Glutamatergic neuron (in vitro differentiated cells): ENCODE results near the gene RNF213. TPM values are rescaled to one million over a fixed set of nuclear protein-coding genes. Genes with fewer than 3 reads are reported as not detected.

ENCODE experiments used
- DNase-seq: peaks from one replicate; pipeline ENCODE4 v3.0.0; 2022
- H3K27ac Mint-ChIP-seq: one replicate; pipeline ENCODE4 v1.8.0; 2020; ENCODE audit warnings: mild to moderate bottlenecking, mixed read lengths, inconsistent platforms; ENCODE audit not compliant: unreplicated experiment
- H3K27me3 Mint-ChIP-seq: one replicate; pipeline ENCODE4 v1.8.0; 2020; ENCODE audit warnings: mild to moderate bottlenecking, moderate library complexity, mixed read lengths, inconsistent platforms; ENCODE audit not compliant: unreplicated experiment
- H3K36me3 Mint-ChIP-seq: one replicate; pipeline ENCODE4 v1.8.0; 2020; ENCODE audit warnings: mild to moderate bottlenecking, mixed read lengths, inconsistent platforms; ENCODE audit not compliant: unreplicated experiment
- H3K4me1 Mint-ChIP-seq: one replicate; pipeline ENCODE4 v1.8.0; 2020; ENCODE audit warnings: mild to moderate bottlenecking, low read depth, mixed read lengths, inconsistent platforms; ENCODE audit not compliant: unreplicated experiment
- H3K4me3 Mint-ChIP-seq: one replicate; pipeline ENCODE4 v1.8.0; 2020; ENCODE audit warnings: mild to moderate bottlenecking, mixed read lengths, inconsistent platforms; ENCODE audit not compliant: unreplicated experiment
- H3K9me3 Mint-ChIP-seq: one replicate; pipeline ENCODE4 v1.8.0; 2020; ENCODE audit warnings: mild to moderate bottlenecking, moderate library complexity, mixed read lengths, inconsistent platforms; ENCODE audit not compliant: unreplicated experiment
- CTCF ChIP-seq: fragments of 200-600 bp; sonication (generic); IDR thresholded peaks from one replicate; pipeline ENCODE4 v1.5.0; 2021; ENCODE audit not compliant: partially characterized antibody, unreplicated experiment
- total RNA-seq: library from RNA; stranded (reverse); fragmentation: NEBNext Ultra II Directional; extraction: Animal tissue kit (Norgen Biotek cat#: 25700); gene quantifications from one replicate; pipeline ENCODE4 v1.2.1, GENCODE V29; 2021; ENCODE audit not compliant: unreplicated experiment

RNF213 gene
- total RNA-seq, 1 donor from 2014 or later = 34.7 TPM

DNA sequence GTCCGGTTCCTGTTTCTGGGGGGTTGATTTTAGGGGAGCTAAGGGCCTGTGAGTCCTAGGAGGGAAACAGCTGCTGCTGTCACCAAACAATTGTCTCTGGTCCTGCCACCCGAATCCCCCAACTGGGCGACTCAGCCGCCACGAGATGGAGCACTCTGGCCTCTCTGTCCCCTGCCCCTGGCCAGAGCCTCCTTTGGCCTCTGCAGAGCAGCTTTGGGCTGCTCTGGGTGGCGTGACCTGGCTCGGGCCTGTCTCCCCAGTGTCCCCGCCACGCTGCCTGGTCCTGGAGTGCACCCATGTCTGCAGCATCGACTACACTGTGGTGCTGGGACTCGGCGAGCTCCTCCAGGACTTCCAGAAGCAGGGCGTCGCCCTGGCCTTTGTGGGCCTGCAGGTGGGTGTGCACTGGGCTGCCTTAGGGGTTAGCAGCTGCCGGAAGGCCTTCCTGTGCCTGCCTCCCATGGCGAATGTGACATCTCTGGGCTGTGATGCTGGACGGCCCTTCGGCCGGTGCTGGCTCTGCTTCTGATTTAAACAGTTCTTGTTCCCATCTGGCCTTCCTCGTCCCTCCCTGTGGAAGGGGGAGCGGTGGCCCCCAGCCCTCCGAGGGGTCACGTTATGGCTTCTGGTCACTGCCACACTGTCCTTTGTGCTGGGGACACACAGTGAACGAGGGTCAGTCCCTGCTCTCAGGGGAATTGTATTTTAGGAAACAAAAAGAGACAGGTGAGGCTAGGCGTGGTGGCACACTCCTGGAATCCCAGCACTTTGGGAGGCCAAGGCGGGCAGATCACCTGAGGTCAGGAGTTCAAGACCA is 11.6 kb upstream of the RNF213 start:
- DNase-seq = no peak
- Mint-ChIP-seq H3K4me3 (no peak overlapping the region), H3K27me3 (no peaks in the 10 kb centered on the region), H3K27ac (no peak overlapping the region), H3K36me3 (no peaks in the 10 kb centered on the region), H3K9me3 (peaks cover 5% of the 10 kb centered on the region), H3K4me1 (no peaks in the 10 kb centered on the region)
- TF ChIP-seq CTCF = no peak

DNA sequence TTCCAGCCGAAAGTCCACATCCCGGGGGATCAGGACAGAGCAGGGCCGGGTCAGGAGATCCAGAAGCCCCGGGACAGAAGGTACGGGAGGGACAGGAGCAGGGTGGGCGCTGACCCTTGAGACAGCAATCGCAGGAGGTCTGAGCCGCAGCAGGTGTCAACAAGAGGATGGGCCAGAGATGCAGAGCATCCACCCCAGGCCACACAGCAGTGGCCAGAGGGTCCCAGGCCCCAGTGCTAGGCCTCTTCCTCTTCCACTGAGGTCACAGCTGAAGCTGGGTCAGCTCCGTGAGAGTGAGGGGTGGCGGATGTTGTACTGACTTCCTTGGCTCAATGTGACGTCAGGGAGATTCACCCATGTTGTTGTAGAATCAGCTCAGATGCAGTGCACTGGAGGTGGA is 8.7 kb upstream of the RNF213 start:
- Mint-ChIP-seq H3K4me1 (no peaks in the 10 kb centered on the region), H3K4me3 (no peak overlapping the region), H3K36me3 (no peaks in the 10 kb centered on the region), H3K27ac (no peak overlapping the region), H3K27me3 (no peaks in the 10 kb centered on the region), H3K9me3 (peaks cover 5% of the 10 kb centered on the region)
- TF ChIP-seq CTCF = no peak
- DNase-seq = no peak

GRCh38 chr17:80252871-80253270 is 7.8 kb upstream of the RNF213 start:
- Mint-ChIP-seq H3K9me3 (peaks cover 7% of the 10 kb centered on the region), H3K36me3 (no peaks in the 10 kb centered on the region), H3K27me3 (no peaks in the 10 kb centered on the region), H3K4me3 (no peak overlapping the region), H3K4me1 (peaks cover 6% of the 10 kb centered on the region), H3K27ac (no peak overlapping the region)
- no peak for TF ChIP-seq CTCF
- peak; percentile 72 for DNase-seq

DNA sequence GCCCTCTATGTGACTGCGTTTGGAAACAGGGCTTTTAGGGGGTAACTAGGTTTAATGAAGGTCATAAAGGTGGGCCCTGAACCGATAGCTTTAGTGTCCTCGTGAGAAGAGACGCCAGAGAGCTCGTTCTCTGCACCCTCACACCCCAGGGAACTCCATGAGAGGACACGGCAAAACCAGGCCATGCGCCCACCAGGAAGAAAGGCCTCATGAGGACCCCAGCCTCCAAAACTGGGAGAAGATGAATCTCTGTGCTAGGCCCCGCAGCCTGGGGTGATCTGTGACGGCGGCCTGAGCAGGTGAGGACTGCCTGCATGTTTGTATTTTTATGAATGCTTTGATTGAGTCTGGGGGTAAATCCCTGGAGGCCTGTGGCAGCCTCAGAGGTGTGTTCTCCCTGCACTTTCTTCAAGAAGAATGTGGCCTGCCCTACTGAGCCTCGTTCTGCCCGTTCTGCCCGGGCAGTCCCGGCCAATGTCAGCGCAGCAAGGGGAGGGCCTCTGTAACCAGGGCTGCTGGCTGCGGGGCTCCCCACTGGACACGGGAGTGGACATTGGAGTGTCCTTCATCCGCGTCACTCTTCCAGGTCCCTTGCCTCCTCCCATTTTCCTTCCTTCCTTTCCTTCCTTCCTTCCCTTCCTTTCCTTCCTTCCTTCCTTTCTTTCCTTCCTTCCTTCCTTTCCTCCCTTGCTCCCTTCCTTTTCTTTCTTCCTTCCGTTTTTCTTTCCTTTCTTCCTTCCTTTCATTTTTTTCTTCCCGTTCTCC is 6.8 kb upstream of the RNF213 start:
- Mint-ChIP-seq H3K9me3 (peaks cover 11% of the 10 kb centered on the region), H3K27me3 (no peaks in the 10 kb centered on the region), H3K4me1 (peaks cover 16% of the 10 kb centered on the region), H3K36me3 (no peaks in the 10 kb centered on the region), H3K27ac (no peak overlapping the region), H3K4me3 (no peak overlapping the region)
- DNase-seq = no peak
- no peak for TF ChIP-seq CTCF
